ENCODE measurements around the gene SLC39A7. TPM values are rescaled to one million over a fixed set of nuclear protein-coding genes. Genes with fewer than 3 reads are reported as not detected.
A peak's percentile ranks its signal among the peaks of the same experiment; 100 is the strongest.

SLC39A7 gene
- total and polyA plus RNA-seq, 2 donors (not counting 3 experiments of a cell fraction or from before 2014, with no cell fraction given) = 99.8 to 129 TPM

DNA sequence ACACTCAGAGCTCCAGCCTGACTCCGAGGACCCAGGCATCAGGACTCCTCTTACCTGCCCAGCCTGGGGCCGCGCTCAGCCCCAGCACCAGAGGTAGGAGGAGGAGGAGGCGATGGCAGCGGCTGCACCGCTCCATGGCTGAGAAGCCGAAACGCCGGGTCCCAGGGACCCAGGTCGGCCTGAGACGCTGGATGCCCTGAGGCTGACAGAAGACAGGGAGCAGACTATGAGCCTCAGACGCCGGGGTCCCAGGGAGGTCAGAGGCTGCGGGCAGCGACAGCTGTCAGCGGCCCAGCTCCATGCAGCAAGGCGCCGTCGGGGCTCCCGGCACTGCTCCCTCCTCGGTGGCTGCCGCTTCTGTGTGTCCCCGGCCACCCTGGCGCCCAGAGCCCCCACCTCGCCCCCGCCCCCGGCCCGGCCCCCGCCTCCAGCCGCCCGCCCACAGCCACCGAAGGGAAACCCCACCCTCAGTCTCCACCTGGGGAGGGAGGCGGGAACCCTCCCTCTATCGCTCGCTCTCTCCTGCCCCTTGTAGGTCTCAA is 8.5 kb upstream of the SLC39A7 start, which contains the start of gene COL11A2:
TSS of gene COL11A2 (minus strand) at position 363 of the 542 bp plus-strand sequence. CDS start at position 136, 227 bp downstream.
- TF ChIP-seq EZH2 (IDR thresholded peaks at IDR 0.05; ENCODE audit: borderline replicate concordance, low read depth, low read length, severe bottlenecking) (peak; percentile 77), GATA2 (IDR thresholded peaks at IDR 0.05; ENCODE audit: insufficient read depth, insufficient read length, low read depth, low read length) (no peak)
- H4K20me1 ChIP-seq (replicated peaks; ENCODE audit: control insufficient read depth, extremely low read depth, insufficient read depth, low read length) = no peaks in the 10 kb centered on the region
- peaks cover 0 to 28% of the 10 kb centered on the region in 2 experiments for H3K36me3 ChIP-seq (ENCODE audit: control insufficient read depth in 2 of 2, extremely low read depth in 1 of 2, insufficient read depth in 2 of 2, low read length in 2 of 2)
- CTCF ChIA-PET = no interaction called here
- no TSS peak for BruUV-seq (replicated peaks)
- H3K79me2 ChIP-seq (ENCODE audit: control insufficient read depth, insufficient read depth, low read length) = no peaks in the 10 kb centered on the region
- peak within 1 kb of the TSS in 2 of 3 experiments; percentile 16 to 19 for H3K4me3 ChIP-seq (replicated peaks in 1 of 3; ENCODE audit: insufficient read depth in 1 of 3, low read depth in 1 of 3, low read length in 3 of 3)
- intact Hi-C loops (cut with micrococcal nuclease) = no loop called here
- H3K27ac ChIP-seq (ENCODE audit: insufficient read depth, low read depth, low read length) = no peak within 1 kb of the TSS
- POLR2A ChIA-PET = no interaction called here
- H3K9me3 ChIP-seq (replicated peaks; ENCODE audit: control insufficient read depth, insufficient read depth, low read length) = no peaks in the 10 kb centered on the region
- H3K27me3 ChIP-seq (ENCODE audit: control insufficient read depth in 2 of 2, insufficient read depth in 2 of 2, low read length in 2 of 2) = peaks cover 21% of the 10 kb centered on the region in 2 experiments
- DNase-seq (ENCODE audit: low read depth, low spot score) (no peak), FAIRE-seq (no peak)
- peak within 1 kb of the TSS; percentile 51 for H3K4me2 ChIP-seq (ENCODE audit: insufficient read depth, low read length)
- no peak within 1 kb of the TSS for H2AFZ ChIP-seq (ENCODE audit: low read depth, low read length)
- no peak within 1 kb of the TSS for H3K9ac ChIP-seq (replicated peaks; ENCODE audit: extremely low read depth, insufficient read depth, low read length)
- dilution Hi-C loops (cut with MboI; ENCODE audit: extremely low pct_ligation_motif_present, low sequenced_read_pairs) = no loop called here
- H3K9me1 ChIP-seq (replicated peaks; ENCODE audit: control insufficient read depth, extremely low read depth, insufficient read depth, low read length) = no peaks in the 10 kb centered on the region
- H3K4me1 ChIP-seq (ENCODE audit: control insufficient read depth, extremely low read depth, insufficient read depth, low read length) = peaks cover 6% of the 10 kb centered on the region

DNA sequence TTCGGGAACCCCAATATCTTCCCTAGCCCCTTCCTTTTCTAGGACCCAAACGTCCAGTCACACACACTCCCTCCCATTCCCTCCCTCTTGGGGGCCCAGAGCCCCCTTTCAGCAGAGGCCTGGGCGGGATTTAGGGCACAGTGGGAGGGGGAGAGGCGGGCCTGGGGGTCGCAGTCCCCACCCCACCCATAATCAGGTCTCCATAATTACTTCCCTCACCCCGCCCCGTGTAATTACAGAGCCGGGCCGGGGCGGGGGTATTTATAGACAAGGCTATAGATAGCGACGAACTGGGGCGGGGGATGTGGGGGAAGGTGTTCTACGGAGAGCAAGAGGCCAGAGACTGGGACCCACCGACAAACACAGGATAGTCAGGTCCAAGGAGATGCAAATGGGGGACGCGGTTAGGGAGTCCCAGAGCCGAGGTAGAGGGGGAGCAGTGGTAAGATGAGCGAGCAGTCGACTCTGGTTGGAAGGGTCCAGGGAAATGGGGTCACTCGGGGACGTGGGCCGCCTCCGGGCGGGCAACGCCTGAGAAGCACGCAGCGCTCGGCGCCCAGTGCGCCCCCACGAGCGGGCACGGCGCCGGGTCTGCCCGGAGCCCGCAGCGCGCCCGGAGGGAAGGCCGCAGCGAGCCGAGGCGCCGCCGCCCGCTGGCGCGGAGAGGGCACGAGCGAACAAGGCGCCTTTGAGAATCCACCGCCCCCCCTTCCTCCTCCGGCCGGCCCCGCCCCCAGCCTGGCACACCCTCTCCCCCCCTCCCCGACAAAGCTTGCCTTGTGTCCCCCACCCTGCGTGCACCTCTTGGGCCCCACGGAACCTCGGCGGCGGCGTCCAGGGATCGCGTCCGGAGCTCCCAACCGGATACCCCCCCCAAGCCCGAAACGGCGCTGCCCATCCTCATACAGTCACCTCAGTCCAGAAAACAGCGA is 7.7 kb upstream of the SLC39A7 start:
- Histone ChIP-seq H2AFZ (ENCODE audit: low read depth, low read length) (no peak overlapping the region), H3K36me3 (ENCODE audit: control insufficient read depth in 2 of 2, extremely low read depth in 1 of 2, insufficient read depth in 2 of 2, low read length in 2 of 2) (peaks cover 0 to 29% of the 10 kb centered on the region in 2 experiments), H3K9me3 (replicated peaks; ENCODE audit: control insufficient read depth, insufficient read depth, low read length) (no peaks in the 10 kb centered on the region), H4K20me1 (replicated peaks; ENCODE audit: control insufficient read depth, extremely low read depth, insufficient read depth, low read length) (no peaks in the 10 kb centered on the region), H3K9ac (replicated peaks; ENCODE audit: extremely low read depth, insufficient read depth, low read length) (no peak overlapping the region), H3K9me1 (replicated peaks; ENCODE audit: control insufficient read depth, extremely low read depth, insufficient read depth, low read length) (no peaks in the 10 kb centered on the region), H3K4me2 (ENCODE audit: insufficient read depth, low read length) (peak overlapping the region; percentile 51), H3K4me3 (replicated peaks in 1 of 3; ENCODE audit: insufficient read depth in 1 of 3, low read depth in 1 of 3, low read length in 3 of 3) (peak overlapping the region in 2 of 3 experiments; percentile 16 to 19), H3K4me1 (ENCODE audit: control insufficient read depth, extremely low read depth, insufficient read depth, low read length) (peaks cover 6% of the 10 kb centered on the region), H3K79me2 (ENCODE audit: control insufficient read depth, insufficient read depth, low read length) (no peaks in the 10 kb centered on the region), H3K27me3 (ENCODE audit: control insufficient read depth in 2 of 2, insufficient read depth in 2 of 2, low read length in 2 of 2) (peaks cover 21% of the 10 kb centered on the region in 2 experiments), H3K27ac (ENCODE audit: insufficient read depth, low read depth, low read length) (no peak overlapping the region)
- ChIA-PET CTCF (interaction anchor here (1.2 kb wide), 1 partner anchor 55 kb away, joined by 4 read pairs; no protein-coding TSS in a partner anchor), POLR2A (no interaction called here)
- no peak for FAIRE-seq
- dilution Hi-C loops (cut with MboI; ENCODE audit: extremely low pct_ligation_motif_present, low sequenced_read_pairs) = no loop called here
- TF ChIP-seq JUN (IDR thresholded peaks at IDR 0.05; ENCODE audit: borderline replicate concordance, insufficient read depth, insufficient read length, low read depth) (no peak), GATA2 (IDR thresholded peaks at IDR 0.05; ENCODE audit: insufficient read depth, insufficient read length, low read depth, low read length) (no peak), EZH2 (IDR thresholded peaks at IDR 0.05; ENCODE audit: borderline replicate concordance, low read depth, low read length, severe bottlenecking) (peak; percentile 72), POLR2A (IDR thresholded peaks at IDR 0.05; ENCODE audit: low read depth, low read length) (no peak), MAX (IDR thresholded peaks at IDR 0.05; ENCODE audit: insufficient read depth, insufficient read length) (no peak), POLR2AphosphoS5 (IDR thresholded peaks at IDR 0.05; ENCODE audit: insufficient read depth, low read depth, low read length) (peak; percentile 45)
- TF ChIP-seq, protein P1, sequence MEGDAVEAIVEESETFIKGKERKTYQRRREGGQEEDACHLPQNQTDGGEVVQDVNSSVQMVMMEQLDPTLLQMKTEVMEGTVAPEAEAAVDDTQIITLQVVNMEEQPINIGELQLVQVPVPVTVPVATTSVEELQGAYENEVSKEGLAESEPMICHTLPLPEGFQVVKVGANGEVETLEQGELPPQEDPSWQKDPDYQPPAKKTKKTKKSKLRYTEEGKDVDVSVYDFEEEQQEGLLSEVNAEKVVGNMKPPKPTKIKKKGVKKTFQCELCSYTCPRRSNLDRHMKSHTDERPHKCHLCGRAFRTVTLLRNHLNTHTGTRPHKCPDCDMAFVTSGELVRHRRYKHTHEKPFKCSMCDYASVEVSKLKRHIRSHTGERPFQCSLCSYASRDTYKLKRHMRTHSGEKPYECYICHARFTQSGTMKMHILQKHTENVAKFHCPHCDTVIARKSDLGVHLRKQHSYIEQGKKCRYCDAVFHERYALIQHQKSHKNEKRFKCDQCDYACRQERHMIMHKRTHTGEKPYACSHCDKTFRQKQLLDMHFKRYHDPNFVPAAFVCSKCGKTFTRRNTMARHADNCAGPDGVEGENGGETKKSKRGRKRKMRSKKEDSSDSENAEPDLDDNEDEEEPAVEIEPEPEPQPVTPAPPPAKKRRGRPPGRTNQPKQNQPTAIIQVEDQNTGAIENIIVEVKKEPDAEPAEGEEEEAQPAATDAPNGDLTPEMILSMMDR (IDR thresholded peaks at IDR 0.05; ENCODE audit: extremely low read depth in 1 of 2, insufficient read depth in 1 of 2, low read depth in 1 of 2, low read length in 2 of 2) = no peak
- no peak for DNase-seq (ENCODE audit: low read depth, low spot score)
- no TSS peak for BruUV-seq (replicated peaks)
- intact Hi-C loops (cut with micrococcal nuclease) = no loop called here

All from endothelial cell of umbilical vein (primary cell).